Keratinocyte (primary cell): ENCODE measurements around the gene CD300H.

Source experiments
- CTCF ChIP-seq, 3 experiments: IDR thresholded peaks in 1 of 3; conservative IDR thresholded peaks in 1 of 3; optimal IDR thresholded peaks in 1 of 3; 2 replicates in 2 of 3; 3 replicates in 1 of 3; pipeline versions ENCODE3 to v1.5.1; 2011; ENCODE audit warnings: low read length in 3 of 3, mild to moderate bottlenecking in 3 of 3, moderate library complexity in 2 of 3, control low read depth in 1 of 3, inconsistent platforms in 1 of 3; ENCODE audit not compliant: insufficient read depth in 2 of 3; ENCODE audit errors: extremely low read depth in 1 of 3
- EZH2 ChIP-seq: IDR thresholded peaks from one replicate; pipeline ENCODE4 v1.6.1; 2012; ENCODE audit warnings: inconsistent platforms, mild to moderate bottlenecking, low read length, moderate library complexity

GRCh38 chr17:74598346-74599022 lies 31.2 kb upstream of the CD300H start:
- no peak for TF ChIP-seq CTCF (optimal IDR thresholded peaks at IDR 0.05 in 1 of 3, IDR thresholded peaks at IDR 0.05 in 1 of 3, conservative IDR thresholded peaks at IDR 0.05 in 1 of 3; ENCODE audit: extremely low read depth in 1 of 3, insufficient read depth in 2 of 3, low read length in 3 of 3)
- no peak for TF ChIP-seq EZH2
